ENCODE results near the gene TMED6. TPM values are rescaled to one million over a fixed set of nuclear protein-coding genes. Genes with fewer than 3 reads are reported as not detected.
A peak's percentile ranks its signal among the peaks of the same experiment; 100 is the strongest.

Gene TMED6
- total RNA-seq, 2 donors from 2014 or later: 0.53 to 0.66 TPM

GRCh38 chr16:69311533-69312387 is 39.8 kb downstream of the TMED6 start:
- no peak for TF ChIP-seq CTCF (conservative IDR thresholded peaks at IDR 0.05)
- Mint-ChIP-seq H3K36me3 (ENCODE audit: low read depth) (peaks cover 17% of the 10 kb centered on the region), H3K9me3 (no peaks in the 10 kb centered on the region), H3K4me3 (peak overlapping the region; percentile 95), H3K4me1 (peaks cover 5% of the 10 kb centered on the region), H3K27ac (peak overlapping the region; percentile 90), H3K27me3 (ENCODE audit: insufficient read depth) (no peaks in the 10 kb centered on the region)
- Histone ChIP-seq H3K36me3 (ENCODE audit: control insufficient read depth, insufficient read depth, low read length) (peaks cover 26% of the 10 kb centered on the region), H3K4me3 (ENCODE audit: low read length) (peak overlapping the region; percentile 87), H3K27me3 (ENCODE audit: control insufficient read depth, insufficient read depth, low read length, poor library complexity, severe bottlenecking) (no peaks in the 10 kb centered on the region), H3K9me3 (ENCODE audit: control insufficient read depth, low read length) (no peaks in the 10 kb centered on the region), H3K27ac (ENCODE audit: low read depth, low read length) (peak overlapping the region; percentile 16), H3K4me1 (ENCODE audit: control insufficient read depth, insufficient read depth, low read length) (no peaks in the 10 kb centered on the region), H3K9ac (ENCODE audit: extremely low read depth, low read length, poor library complexity, severe bottlenecking) (peak overlapping the region; percentile 48)
- WGBS, 2 experiments (ENCODE audit: insufficient coverage in 1 of 2, insufficient read length in 1 of 2): 3 to 5% methylated on average over 33 to 59 of the region's 59 CpGs
- DNase-seq: peak; percentile 89

- Mint-ChIP-seq H3K4me1 (peaks cover 5% of the 10 kb centered on the region), H3K9me3 (no peaks in the 10 kb centered on the region), H3K4me3 (peak within 1 kb of the TSS; percentile 95), H3K27ac (peak within 1 kb of the TSS; percentile 96), H3K27me3 (ENCODE audit: insufficient read depth) (no peaks in the 10 kb centered on the region), H3K36me3 (ENCODE audit: low read depth) (peaks cover 10% of the 10 kb centered on the region)
- Histone ChIP-seq H3K4me3 (ENCODE audit: low read length) (peak within 1 kb of the TSS; percentile 87), H3K9ac (ENCODE audit: extremely low read depth, low read length, poor library complexity, severe bottlenecking) (peak within 1 kb of the TSS; percentile 48), H3K27ac (ENCODE audit: low read depth, low read length) (peak within 1 kb of the TSS; percentile 16), H3K36me3 (ENCODE audit: control insufficient read depth, insufficient read depth, low read length) (peaks cover 17% of the 10 kb centered on the region), H3K27me3 (ENCODE audit: control insufficient read depth, insufficient read depth, low read length, poor library complexity, severe bottlenecking) (no peaks in the 10 kb centered on the region), H3K9me3 (ENCODE audit: control insufficient read depth, low read length) (no peaks in the 10 kb centered on the region), H3K4me1 (ENCODE audit: control insufficient read depth, insufficient read depth, low read length) (no peaks in the 10 kb centered on the region)
- peak; percentile 99 for DNase-seq
- TF ChIP-seq CTCF (conservative IDR thresholded peaks at IDR 0.05): peak; percentile 89
- 12 to 18% methylated on average over 33 to 64 of the region's 70 CpGs for WGBS, 2 experiments (ENCODE audit: insufficient coverage in 1 of 2, insufficient read length in 1 of 2)
These were observed 40.7 kb downstream of the TMED6 start, which contains the start of gene VPS4A for GRCh38 chr16:69310653-69311532. Gene VPS4A (plus strand): TSS chr16:69311350. CDS start chr16:69311512, 162 bp downstream.

DNA sequence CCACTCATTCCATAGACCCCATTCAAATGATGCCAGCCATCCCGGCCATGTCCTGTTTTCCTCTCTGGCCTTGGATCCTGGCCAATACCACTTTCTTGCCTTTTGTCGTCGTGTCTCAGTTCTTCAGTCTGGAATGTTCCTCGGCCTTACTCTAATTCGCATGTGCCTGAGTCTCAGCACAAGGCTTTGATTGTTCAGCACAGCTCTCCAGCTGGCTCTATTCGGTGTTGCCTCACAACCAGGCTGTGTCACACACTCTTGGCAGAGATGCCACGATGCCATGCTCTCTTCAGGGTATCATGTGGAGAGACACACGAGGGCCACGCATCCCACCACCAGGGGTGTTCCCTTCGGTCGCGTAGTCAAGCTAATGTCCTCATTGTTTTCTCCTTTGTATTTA is 42.3 kb downstream of the TMED6 start:
- Mint-ChIP-seq H3K36me3 (ENCODE audit: low read depth) (peaks cover 3% of the 10 kb centered on the region), H3K27me3 (ENCODE audit: insufficient read depth) (no peaks in the 10 kb centered on the region), H3K4me3 (no peak overlapping the region), H3K9me3 (no peaks in the 10 kb centered on the region), H3K4me1 (peaks cover 5% of the 10 kb centered on the region), H3K27ac (no peak overlapping the region)
- H3K27ac ChIP-seq (ENCODE audit: low read depth, low read length): no peak overlapping the region
- H3K36me3 ChIP-seq (ENCODE audit: control insufficient read depth, insufficient read depth, low read length): peaks cover 4% of the 10 kb centered on the region
- DNase-seq: no peak
- H3K9me3 ChIP-seq (ENCODE audit: control insufficient read depth, low read length): no peaks in the 10 kb centered on the region
- peak; percentile 17 for TF ChIP-seq CTCF (conservative IDR thresholded peaks at IDR 0.05)
- H3K9ac ChIP-seq (ENCODE audit: extremely low read depth, low read length, poor library complexity, severe bottlenecking): no peak overlapping the region
- 91 to 93% methylated on average over 10 to 12 of the region's 12 CpGs for WGBS, 2 experiments (ENCODE audit: insufficient coverage in 1 of 2, insufficient read length in 1 of 2)
- H3K4me3 ChIP-seq (ENCODE audit: low read length): no peak overlapping the region
- H3K27me3 ChIP-seq (ENCODE audit: control insufficient read depth, insufficient read depth, low read length, poor library complexity, severe bottlenecking): no peaks in the 10 kb centered on the region
- H3K4me1 ChIP-seq (ENCODE audit: control insufficient read depth, insufficient read depth, low read length): no peaks in the 10 kb centered on the region

Measured in endodermal cell (in vitro differentiated cells).